ENCODE measurements around the gene TOM1L2.
"Not testable (repeated sequence)": the region's sequence is repeated elsewhere in the genome, so short reads cannot be mapped to it uniquely, and the experiment has no call there.

Gene TOM1L2

DNA sequence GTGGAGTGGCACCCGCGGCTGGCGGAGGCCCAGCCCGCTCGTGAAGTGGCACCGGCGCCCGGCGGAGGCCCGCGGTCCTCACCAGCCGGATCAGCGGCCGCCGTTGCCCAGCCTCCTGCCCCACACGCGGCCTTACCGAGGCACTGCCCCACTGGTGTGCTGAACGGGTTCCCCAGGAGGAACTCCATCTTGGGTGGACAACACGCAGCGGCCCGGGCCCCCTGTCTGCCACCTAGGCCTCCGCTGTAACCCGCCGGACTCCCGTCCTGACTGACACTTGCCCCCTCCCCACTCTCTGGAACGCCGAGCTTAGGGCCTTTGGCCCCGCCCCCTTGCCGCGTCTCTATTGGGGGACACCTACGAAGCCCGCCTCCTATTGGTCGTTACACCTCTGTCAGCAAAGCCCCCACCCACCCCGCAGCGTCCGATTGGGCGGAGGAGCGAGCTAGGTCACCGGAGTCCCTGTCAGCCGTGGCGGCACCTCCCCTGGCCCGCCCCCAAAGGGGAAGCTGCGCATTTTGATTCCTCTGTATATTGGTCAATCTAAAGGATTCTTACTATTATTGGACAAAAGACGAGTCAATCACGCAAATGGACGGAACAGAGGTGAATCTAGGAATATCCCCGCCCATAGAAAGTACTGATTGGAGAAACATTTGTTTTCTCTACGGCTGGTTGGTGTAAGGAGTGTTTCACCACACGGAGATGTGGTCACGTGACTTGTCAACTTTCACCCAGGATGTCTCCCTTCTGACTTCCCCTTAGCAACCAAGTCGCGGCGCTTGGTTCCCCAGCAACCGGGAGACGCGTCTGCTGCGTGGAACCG lies at the start of gene TOM1L2, which contains the start of gene DRC3:
TOM1L2 (minus strand) TSS at position 275 of the 826 bp plus-strand sequence; CDS start at position 188, 87 bp downstream.
DRC3 (plus strand) TSS at position 737 of the 826 bp plus-strand sequence. CDS start 4,737 bp downstream, outside the sequence.
- peak; percentile 100 for DNase-seq

DNA sequence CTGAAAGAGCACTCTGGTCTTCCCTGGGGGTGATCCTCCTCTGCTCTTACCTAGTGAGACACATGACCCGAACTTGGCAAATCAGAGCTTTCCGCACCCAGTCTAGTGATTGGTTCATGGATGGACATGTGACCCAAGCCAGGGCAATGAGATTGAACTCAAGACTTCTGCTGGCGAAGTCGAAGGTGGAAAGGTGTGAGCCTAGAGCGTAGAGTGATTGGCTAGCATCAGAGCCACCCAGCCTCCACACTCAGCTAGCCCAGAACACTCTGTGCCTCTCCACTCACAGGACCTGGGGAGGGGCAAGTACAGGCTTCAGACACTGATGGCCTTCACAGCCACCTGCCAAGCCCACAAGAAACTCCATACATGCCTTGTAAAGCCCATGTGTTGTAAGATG lies 49.2 kb upstream of the TOM1L2 start:
- DNase-seq: no peak

DNA sequence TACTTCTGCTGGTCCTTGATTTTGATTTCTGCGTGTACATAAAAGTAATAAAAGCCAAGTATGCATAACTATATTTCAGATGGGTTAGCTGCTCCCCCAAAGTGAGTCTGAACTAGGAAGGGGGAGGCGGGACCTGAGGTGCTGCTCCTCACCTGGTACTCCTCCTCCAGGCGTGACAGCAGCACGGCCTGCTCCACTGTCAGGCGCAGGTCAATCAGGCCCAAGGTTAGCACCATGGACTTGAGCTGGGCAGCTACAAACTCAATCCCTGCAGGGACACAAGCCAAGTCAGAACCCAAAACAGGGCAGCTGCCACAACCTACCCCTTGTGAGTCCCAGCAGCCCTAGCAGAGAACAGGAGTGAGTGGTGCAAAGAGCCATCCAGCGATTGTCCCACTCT lies 48.8 kb upstream of the TOM1L2 start:
- DNase-seq: no peak

DNA sequence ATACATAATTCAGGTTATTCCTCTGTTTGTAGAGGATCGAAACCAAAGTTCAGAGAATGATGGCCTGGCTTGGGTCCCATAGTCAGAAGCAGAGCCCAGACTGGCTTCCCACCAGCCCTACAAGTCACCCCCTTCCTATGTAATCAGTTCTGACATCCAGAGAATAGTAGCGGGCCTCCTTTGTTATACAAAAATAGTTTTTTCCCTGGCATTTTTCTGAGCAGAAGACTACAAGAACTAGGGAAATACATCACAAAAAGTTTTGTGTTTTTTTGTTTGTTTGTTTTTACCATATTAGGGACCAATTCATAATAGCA lies 47.6 kb upstream of the TOM1L2 start:
- no peak for DNase-seq

DNA sequence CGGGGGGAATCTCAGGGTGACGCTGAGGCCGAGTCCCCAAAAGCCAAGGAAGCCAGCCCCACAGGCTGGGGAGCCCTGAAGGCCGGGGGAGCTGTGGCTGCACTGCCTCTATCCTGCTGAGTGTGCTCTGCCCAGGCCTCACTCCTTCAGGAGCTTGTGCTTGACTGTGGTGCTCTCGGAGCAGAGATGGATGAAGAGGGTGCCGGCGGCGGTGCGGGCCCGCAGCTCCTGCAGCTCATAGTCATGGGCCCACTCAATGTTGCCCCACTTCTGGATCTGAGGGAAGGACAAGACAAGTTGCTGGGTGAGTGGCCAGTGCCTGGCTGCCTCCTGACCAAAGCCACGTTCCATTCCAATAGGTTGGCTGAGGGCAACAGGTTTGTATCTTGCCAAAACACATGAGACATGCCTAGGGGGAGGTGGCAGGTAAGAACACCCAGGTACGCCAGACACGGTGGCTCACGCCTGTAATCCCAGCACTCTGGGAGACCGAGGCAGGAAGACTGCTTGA lies 46.3 kb upstream of the TOM1L2 start:
- no peak for DNase-seq

DNA sequence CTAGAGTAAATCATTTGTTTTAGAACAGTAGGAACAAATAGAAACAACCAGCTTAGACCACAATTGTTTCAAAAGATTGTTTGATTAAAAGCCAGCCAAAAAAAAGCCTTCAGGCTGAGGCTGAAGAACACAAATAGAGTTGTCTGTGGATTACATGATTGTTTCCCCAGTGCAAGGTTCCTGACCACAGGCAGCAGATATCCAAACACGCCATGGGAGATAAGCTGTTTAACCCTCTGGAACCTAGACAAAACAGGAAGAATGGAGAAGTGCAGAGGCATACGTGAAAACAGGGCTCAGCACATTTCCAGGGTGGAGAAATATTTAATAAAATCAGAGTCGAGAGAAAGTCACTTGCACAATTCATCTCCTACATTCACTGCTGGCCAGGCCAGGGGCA lies 45.8 kb upstream of the TOM1L2 start:
- DNase-seq: no peak

DNA sequence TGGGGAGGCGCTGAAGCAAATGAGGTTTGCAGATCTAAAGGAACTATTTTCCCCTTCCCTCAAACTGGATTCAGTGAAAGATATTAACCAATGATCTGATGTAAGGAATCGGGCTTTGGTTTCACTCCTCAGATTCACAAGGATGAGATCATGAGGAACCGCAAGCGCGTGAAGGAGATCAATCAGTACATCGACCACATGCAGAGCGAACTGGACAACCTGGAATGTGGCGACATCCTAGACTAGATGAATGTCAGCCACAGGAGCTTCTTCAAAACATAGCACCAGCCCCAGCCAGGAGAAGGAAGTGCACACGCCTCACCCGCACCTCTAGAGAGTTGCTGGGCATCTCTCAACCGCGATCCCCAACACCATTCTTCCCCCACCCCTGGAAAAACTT lies 44.2 kb upstream of the TOM1L2 start:
- no peak for DNase-seq

DNA sequence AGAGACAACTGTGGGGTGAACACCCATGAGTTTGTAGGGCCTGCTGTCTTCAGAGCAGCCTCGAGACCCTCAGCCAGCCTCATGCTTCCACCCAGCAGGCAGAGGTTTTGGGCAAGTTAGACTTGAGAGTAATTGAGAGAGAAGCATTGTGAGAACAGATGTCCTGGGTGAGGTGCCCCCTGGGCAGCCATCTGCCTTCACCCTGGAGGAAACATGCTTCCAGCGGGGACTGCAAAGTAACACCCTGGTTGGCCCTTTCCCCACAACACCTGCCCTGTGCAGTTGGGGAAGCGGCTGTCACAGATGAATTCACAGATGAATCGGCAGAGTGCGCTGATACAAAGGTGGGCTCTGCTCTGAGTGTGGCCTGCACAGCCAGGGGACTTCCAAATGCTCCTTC lies 43.4 kb upstream of the TOM1L2 start:
- DNase-seq: peak in 1 of 2 experiments; percentile 46

DNA sequence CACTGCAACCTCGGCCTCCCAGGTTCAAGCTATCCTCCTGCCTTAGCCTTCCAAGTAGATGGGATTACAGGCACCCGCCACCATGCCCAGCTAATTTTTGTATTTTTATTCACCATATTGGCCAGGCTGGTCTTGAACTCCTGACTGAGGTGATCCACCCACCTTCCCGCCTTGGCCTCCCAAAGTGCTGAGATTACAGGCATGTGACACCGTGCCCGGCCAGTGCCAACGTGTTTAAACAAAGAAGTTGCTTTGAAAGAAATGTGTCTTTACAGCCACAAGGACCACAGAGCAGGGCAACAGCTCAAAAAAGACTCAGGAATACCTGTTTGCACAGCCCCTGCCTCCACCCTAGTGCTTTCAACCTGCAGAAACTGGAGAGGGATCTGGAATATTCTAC lies 41.8 kb upstream of the TOM1L2 start:
- DNase-seq: no peak

DNA sequence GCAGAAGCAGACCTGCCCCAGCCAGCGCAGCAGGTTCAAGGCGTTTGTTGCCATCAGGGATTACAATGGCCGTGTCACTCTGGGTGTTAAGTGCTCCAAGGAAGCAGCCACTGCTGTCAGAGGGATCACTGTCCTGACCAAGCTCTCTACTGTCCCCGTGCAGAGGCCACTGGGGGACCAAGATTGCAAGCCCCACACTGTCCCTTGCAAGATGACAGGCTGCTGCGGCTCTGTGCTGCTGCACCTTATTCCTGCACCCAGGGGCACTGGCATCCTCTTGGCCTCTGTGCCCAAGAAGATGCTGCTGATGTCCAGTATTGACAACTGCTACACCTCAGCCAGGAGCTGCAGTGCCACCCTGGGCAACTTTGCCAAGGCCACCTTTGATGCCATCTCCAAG lies 39.1 kb upstream of the TOM1L2 start:
- no peak for DNase-seq

DNA sequence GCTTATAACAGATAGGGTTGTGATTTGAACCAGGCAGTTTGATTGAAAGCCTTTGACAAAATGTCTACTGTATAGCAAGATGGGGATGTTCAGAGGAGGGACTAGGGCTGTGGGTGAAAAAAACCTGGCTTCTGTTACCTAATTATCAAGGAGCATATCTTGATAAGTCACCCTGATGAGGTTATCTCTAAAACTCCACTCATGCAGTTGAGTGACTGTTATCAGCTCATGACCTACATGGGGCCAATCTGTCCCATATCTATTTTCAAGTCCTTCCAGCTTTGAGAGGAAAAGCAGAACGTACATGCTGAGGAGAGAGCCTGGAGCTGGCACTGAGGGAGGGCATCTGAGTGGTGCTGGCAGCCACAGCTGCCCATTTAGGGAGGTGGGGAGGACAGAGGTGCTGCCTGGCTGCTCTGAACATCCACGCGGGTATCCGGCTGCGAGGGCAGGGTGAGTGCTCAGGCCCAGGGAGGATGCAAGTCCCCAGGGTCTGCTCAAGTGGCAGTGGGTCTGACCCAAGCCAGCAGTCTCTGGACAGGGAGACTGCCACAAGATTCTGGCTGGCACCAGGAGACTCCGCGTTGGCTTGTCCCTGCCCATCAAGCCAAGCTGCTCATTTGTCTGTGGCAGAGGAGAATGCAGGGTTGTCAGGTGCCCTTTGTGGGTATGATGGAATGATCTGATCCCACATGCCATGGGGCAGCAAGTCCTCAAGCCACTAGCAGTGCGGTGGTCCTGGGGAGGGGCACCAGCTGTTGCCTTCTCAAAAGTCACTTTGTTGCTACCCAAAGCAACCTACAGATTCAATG lies 37.6 kb upstream of the TOM1L2 start:
- no peak for DNase-seq

DNA sequence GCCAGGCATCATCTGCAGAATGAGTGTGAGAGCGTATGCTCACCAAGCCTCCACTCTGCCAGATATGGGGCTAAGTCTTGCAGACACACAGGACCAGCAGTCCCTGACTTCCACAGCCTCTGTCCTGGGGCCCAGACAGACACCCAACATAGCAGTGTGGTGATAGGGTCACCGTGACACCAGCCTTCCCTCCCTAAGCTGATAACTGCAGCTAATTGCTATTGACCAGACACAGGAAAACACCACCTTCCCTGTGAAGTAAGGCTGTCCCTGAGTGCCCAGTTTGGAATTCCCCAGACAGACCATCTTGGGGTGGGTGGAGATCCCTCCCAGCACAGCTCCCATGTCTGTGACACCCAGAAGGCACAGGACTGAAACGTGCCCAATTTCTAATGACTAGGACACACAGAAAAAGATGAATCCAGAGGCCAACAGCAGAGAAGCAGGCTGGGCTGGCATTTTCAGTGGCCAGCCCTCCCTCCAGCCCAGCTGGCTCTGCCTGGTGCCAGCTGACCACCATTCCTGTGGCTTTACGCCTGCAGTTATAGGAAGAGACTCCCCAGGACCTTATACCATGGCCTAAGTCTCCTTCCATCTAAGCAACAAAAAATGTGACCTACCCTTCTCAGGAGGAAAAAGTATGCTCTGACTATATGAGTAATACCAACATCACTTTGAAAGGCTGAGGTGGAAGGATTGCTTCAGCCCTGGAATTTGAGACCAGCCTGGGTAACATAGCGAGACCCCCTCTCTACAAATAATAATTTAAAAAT lies 36.5 kb upstream of the TOM1L2 start:
- no peak for DNase-seq

DNA sequence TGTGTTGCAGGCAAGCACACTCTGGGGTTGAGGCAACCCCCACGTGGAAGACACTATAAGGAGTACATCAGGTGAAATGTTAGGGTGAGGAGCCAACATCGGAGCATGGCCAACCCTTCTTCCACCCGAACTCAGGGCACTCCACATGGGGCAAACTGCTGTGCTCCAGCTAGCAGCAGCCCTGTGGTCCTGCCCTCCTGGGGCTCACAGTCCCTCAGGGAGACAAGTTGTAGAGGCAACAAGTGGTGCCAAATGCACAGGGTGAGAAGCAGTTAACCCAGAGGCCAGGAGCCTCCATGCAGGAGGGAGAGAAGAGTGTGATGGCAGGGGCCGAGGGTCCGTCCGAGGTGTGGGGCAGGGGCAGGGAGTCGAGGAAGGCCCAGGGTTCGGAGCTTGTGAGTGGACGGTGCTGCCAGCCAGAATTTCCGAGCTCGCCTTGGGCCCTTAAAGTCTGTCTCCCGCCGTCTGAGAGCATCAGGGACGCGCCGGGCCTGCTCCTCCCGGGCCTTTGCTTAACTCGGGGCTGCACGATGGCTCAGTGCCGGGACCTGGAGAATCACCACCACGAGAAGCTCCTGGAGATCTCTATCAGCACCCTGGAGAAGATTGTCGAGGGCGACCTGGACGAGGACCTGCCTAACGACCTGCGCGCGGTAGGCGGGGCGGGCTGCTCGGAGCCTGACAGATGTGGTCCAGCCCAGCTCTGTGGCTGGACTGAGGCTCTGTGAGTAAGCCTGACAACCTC lies 34.5 kb upstream of the TOM1L2 start:
- no peak for DNase-seq

DNA sequence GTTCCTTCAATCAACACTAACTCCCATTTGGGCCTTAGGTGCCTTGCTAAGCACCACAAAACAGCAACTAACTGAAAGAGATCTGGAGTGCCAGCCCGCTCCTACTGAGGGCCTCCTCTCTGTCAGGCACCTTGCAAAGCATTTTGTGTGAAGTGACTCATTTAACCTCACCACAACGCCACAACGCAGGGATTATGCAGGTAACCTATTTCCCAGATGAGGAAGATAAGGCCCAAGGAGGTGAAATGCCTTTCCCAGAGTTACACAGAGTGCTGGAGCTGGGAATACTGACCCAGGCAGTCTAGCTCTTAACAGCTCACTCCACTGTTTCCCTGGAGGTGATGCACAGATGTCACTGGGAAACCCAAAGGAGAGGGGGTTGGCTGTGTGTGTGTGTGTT lies 33.3 kb upstream of the TOM1L2 start:
- DNase-seq: no peak

DNA sequence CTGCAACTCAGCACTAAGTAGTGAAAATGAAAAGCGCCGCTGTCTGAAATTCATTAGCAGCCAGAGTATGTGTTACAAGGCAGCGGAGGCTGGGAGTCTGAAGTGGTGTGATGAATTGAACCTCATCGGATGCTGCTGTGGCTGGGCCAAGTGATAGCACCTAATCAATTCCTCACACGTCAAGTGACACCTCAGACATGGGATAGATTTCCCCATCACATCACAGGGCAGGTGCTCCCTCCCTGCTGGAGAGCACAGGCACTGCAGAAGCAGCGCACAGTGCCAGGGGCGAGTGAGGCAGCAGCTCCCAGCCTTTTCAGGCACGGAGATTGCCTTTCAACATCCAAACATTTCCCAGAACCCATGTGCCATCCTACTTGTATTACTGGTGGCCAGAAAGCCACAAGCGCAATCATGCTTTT lies 32.7 kb upstream of the TOM1L2 start:
- DNase-seq: no peak

DNA sequence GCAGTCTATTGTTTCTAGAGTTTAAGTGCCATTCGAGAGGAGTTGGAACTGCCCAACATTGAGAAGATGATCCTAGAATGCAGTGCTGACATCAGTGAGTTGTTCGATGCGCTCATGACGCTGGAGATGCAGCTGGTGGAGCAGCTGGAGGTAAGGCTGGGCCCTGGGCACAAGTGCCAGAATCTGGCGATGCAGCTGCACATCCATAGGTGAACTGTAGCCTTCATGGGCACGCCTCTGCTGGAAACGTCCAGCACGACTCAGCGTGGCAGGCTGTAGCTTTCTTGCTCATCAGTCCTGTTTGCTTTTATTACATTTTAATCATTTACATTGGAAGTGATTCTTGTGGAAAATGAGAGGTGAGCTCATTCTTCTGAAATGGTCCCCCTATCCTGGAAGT lies 32.1 kb upstream of the TOM1L2 start:
- no peak for DNase-seq

DNA sequence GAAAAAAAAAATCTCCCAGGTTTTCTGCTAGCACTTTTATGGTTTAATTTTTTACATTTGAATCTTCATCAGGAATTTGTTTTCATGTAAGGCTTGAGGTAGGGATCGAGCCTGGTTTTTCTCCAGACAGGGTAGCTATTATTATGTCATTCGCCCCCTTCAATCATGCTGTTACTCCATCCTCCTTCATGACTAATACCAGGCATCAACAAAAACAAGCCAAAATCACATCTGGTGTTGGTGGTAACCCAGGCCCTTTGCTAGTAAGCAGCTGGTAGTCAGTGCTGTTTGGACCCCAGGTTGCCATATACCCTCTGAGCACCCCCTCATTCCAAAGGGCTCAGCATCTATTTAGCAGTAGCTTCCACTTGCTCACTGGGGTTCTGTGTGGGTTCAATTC lies 30.0 kb upstream of the TOM1L2 start:
- DNase-seq: no peak

DNA sequence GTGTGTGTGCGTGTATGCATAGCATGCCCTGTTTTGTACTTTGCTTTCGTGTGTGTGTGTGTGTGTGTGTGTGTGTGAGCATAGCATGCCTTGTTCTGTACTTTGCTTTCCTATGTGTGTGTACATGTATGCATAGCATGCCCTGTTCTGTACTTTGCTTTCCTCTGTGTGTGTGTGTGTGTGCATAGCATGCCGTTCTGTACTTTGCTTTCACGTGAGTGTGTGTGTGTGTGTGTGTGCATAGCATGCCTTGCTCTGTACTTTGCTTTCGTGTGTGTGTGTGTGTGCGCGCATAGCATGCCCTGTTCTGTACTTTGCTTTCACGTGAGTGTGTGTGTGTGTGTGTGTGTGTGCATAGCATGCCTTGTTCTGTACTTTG lies 27.8 kb upstream of the TOM1L2 start:
- DNase-seq: no peak

DNA sequence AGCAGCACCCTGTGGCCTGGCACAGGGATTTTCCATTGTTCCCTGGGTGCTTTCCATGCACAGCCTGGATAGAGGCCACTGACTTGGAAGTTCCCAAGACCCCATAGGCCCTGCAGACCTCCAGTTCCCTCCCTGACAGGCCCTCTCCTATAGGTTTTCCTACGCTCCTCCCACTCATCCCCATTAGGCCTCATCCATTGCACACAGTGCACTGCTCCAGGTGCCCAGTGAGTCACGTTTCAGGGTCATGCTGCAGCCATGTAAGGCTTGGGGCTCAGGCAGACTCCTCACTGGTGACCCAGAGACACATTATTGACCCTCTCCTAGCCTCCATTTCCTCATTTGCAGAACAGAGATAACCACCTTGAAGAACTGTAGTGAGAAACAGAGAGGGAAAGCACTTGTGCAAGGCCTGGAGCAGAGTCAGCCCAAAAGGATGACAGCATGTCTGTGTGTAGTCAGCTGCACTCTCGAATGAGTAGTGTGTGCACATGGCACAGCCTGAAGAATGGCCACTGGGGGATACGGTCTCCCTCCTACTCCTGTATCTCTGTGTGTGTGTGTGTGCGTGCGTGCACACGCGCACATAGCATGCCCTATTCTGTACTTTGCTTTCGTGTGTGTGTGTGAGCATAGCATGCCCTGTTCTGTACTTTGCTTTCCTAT lies 27.3 kb upstream of the TOM1L2 start:
- DNase-seq: no peak

DNA sequence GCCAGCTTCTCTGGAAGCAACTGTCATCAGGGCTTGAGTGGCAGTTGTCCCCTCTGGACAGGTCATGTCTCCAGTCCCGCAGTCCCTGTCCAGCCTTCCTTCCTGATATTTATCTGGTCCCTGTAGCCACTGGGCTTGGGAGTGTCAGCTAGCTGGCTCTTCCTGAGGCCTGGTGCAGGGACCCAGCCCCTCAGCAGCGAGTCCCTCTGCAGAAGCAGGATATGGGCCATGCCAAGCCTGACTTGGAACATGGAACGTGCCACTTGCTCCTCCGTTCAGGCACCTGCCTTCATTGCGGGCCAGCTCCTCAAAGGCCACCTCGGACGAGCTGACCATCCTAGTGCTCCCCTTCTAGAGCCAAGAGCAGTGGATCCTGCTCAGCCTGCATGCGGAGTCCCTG lies 26.7 kb upstream of the TOM1L2 start:
- no peak for DNase-seq

DNA sequence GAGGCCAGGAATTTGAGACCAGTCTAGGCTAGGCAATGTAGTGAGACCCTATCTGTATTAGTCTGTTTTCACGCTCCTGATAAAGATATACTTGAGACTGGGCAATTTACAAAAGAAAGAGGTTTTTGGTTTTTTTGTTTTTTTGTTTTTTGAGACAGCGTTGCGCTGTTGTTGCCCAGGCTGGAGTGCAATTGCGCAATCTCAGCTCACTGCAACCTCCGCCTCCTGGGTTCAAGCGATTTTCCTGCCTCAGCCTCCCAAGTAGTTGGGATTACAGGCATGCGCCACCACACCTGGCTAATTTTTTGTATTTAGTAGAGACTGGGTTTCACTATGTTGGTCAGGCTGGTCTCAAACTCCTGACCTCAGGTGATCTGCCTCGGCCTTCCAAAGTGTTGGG lies 23.7 kb upstream of the TOM1L2 start:
- DNase-seq: not testable (repeated sequence)
